ENCODE data around the gene NEURL1B.

NEURL1B gene

DNA sequence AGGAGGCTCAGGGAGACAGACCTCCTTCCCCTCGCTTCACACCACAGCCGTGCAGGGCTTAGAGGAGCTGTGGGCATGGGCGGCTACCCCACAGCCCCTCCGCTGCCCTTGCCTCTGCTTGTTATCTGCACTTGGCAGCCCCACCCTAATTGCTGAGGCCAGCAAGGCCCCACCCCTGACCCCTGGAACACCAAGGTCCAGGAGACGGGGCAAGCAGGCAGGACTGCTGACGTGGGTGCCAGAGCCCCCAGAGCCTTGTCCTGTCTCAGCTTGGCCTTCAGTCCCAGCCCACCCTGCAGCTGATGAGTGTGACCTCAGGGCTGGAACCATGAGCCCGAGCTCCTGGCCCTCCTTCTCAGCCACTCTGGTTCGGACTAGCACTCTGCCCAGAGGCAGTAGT lies 29.1 kb upstream of the NEURL1B start:
- TF ChIP-seq TAF1 (IDR thresholded peaks at IDR 0.05; ENCODE audit: borderline replicate concordance, low read depth, low read length), result no peak
- TF ChIP-seq POLR2A (IDR thresholded peaks at IDR 0.05; ENCODE audit: low read depth, low read length), result no peak
- TF ChIP-seq POLR2AphosphoS5 (IDR thresholded peaks at IDR 0.05; ENCODE audit: low read depth, low read length), result no peak
- no peak for FAIRE-seq
- DNase-seq (ENCODE audit: insufficient read length), result no peak

DNA sequence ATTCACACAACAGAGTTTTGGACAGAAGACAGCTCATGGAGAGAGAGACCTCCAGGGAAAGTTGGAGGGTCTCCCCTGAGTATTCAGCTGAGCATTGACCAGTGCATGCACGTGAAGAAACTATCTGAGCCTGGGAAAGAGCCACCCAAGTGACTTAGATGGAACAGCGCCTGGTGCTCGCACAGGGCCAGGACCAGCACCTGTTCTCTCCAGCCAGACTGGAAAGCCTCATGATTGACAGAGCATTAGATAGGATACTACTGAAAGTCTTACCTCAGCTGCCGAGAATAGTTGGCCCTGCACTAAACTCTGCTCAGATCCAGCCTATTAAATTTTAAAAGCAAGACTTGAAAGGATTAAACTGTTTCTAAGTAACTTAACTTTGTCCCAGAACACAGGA lies 28.3 kb upstream of the NEURL1B start:
- DNase-seq (ENCODE audit: insufficient read length), result no peak
- FAIRE-seq, result no peak

DNA sequence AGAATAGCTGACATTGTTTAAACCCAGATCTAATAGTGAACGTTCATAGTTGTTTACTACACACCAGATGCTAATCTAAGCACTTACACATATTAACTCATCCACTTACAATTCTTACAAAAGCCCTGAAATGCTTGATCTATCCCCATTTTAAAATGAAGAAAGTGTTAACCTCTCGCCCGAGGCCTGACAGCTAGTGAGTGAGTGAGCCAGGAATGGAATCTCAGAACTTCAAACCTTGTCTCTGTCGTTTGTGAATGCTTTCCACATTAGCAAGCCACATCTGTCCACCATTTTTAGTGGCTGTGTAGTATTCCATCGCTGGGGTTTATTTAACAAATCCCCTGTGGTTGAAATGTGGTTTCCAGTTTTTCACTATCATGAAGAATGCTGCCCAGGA lies 24.9 kb upstream of the NEURL1B start:
- no peak for TF ChIP-seq POLR2A (IDR thresholded peaks at IDR 0.05; ENCODE audit: low read depth, low read length)
- TF ChIP-seq TAF1 (IDR thresholded peaks at IDR 0.05; ENCODE audit: borderline replicate concordance, low read depth, low read length), result no peak
- no peak for TF ChIP-seq POLR2AphosphoS5 (IDR thresholded peaks at IDR 0.05; ENCODE audit: low read depth, low read length)
- DNase-seq (ENCODE audit: insufficient read length) (no peak), FAIRE-seq (no peak)

More for the DNA sequence above, 28.3 kb upstream of the NEURL1B start:
- TF ChIP-seq TAF1 (IDR thresholded peaks at IDR 0.05; ENCODE audit: borderline replicate concordance, low read depth, low read length), result no peak
- no peak for TF ChIP-seq POLR2A (IDR thresholded peaks at IDR 0.05; ENCODE audit: low read depth, low read length)
- no peak for TF ChIP-seq POLR2AphosphoS5 (IDR thresholded peaks at IDR 0.05; ENCODE audit: low read depth, low read length)

DNA sequence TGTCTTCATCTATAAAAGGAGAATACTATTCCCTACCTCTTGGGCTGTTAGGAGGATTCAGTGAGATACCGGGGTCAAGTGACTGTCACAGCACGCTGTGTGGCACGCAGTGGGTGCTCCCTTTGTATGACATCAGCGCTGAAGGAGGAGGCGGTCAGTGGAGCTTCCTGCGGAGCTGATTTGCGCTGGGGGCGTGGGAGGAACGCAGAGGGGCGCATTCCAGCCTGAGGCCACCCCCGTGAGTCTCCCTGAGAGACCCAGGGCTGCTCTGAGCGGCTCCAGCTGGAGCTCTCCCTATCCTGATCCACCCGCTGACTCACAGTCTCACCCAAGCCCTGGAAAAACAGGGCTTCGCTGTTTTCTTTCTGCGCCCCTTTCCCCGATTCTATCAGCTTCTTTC lies 24.3 kb upstream of the NEURL1B start:
- TF ChIP-seq POLR2AphosphoS5 (IDR thresholded peaks at IDR 0.05; ENCODE audit: low read depth, low read length) (no peak), TAF1 (IDR thresholded peaks at IDR 0.05; ENCODE audit: borderline replicate concordance, low read depth, low read length) (no peak), POLR2A (IDR thresholded peaks at IDR 0.05; ENCODE audit: low read depth, low read length) (no peak)
- DNase-seq (ENCODE audit: insufficient read length), result no peak
- FAIRE-seq, result no peak

DNA sequence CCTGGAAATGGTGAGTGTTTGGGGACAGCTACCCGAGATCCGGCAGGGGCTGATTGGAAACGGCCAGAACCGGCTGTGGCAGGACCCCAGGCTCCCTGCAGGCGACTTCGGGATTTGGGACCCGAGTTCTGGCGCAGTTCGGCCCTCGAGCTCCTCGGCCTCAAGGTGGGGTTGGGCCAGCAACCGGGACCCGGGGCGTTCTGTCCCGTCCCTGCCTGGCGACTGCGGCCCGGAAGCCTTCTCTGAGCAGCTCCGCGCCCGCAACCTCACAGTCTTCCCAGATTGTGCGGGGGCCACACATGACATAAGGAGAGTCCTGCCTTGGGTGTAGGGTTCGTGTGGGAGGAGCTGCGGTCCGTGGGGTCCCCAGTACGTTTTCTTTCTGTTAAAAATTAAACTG lies 23.2 kb upstream of the NEURL1B start:
- DNase-seq (ENCODE audit: insufficient read length), result no peak
- TF ChIP-seq POLR2AphosphoS5 (IDR thresholded peaks at IDR 0.05; ENCODE audit: low read depth, low read length) (no peak), POLR2A (IDR thresholded peaks at IDR 0.05; ENCODE audit: low read depth, low read length) (no peak), TAF1 (IDR thresholded peaks at IDR 0.05; ENCODE audit: borderline replicate concordance, low read depth, low read length) (no peak)
- FAIRE-seq, result no peak

DNA sequence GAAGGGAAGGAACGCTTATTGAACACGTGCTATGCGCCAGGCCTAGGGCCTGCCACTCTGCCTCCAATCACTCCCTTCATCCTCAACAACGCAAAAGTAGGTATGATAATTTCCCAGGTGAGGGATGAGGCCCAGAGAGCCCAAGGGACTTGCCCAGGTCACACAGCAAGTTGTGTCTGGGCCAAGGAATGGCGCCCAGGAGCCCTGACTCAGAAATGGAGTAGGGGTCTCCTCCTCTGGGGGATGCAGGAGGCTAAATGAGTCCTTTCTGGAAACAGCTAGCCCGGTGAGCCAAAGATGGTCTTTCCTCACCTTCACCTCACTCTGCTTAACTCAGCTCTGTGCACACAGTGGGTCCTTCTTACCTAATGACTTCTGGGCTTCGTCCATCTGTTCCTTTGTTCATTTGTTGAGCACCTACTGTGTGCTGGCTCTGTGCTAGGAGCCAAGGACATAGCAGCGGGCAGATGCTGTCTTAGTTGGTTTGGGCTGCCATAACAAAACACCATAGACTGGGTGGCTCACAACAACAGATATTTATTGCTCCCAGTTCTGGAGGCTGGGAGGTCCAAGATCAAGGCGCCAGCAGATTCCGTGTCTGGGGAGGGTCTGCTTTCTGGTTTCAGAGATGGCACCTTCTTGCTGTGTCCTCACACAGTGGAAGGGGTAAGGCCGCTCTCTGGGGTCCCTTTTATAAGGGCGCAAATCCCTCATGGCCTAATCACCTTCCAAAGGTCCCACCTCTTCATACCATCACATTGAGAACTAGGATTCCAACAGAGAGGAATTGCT lies 22.3 kb upstream of the NEURL1B start:
- no peak for DNase-seq (ENCODE audit: insufficient read length)
- no peak for TF ChIP-seq POLR2A (IDR thresholded peaks at IDR 0.05; ENCODE audit: low read depth, low read length)
- no peak for TF ChIP-seq TAF1 (IDR thresholded peaks at IDR 0.05; ENCODE audit: borderline replicate concordance, low read depth, low read length)
- TF ChIP-seq POLR2AphosphoS5 (IDR thresholded peaks at IDR 0.05; ENCODE audit: low read depth, low read length), result no peak
- no peak for FAIRE-seq

DNA sequence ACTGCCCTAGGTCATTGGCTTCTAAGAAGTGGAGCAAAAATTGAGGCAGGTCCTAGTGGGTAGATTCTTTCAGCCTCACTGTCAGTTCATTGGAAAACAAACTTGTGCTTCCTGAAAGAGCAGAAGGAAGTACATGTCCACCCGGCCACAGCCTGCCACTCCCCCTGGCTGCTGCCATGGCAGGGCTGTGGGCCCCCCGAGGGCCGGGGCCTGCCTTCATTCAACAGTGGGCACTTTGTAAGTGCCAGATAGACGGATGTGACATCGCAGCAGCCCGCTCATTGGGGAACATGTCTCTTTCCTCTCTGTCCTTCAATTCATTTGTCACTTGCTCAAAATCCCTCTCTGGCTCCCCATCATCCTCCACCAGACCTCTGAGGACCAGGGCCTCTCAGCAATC lies 20.6 kb upstream of the NEURL1B start:
- FAIRE-seq (no peak), DNase-seq (ENCODE audit: insufficient read length) (no peak)
- no peak for TF ChIP-seq POLR2AphosphoS5 (IDR thresholded peaks at IDR 0.05; ENCODE audit: low read depth, low read length)
- TF ChIP-seq TAF1 (IDR thresholded peaks at IDR 0.05; ENCODE audit: borderline replicate concordance, low read depth, low read length), result no peak
- TF ChIP-seq POLR2A (IDR thresholded peaks at IDR 0.05; ENCODE audit: low read depth, low read length), result no peak

DNA sequence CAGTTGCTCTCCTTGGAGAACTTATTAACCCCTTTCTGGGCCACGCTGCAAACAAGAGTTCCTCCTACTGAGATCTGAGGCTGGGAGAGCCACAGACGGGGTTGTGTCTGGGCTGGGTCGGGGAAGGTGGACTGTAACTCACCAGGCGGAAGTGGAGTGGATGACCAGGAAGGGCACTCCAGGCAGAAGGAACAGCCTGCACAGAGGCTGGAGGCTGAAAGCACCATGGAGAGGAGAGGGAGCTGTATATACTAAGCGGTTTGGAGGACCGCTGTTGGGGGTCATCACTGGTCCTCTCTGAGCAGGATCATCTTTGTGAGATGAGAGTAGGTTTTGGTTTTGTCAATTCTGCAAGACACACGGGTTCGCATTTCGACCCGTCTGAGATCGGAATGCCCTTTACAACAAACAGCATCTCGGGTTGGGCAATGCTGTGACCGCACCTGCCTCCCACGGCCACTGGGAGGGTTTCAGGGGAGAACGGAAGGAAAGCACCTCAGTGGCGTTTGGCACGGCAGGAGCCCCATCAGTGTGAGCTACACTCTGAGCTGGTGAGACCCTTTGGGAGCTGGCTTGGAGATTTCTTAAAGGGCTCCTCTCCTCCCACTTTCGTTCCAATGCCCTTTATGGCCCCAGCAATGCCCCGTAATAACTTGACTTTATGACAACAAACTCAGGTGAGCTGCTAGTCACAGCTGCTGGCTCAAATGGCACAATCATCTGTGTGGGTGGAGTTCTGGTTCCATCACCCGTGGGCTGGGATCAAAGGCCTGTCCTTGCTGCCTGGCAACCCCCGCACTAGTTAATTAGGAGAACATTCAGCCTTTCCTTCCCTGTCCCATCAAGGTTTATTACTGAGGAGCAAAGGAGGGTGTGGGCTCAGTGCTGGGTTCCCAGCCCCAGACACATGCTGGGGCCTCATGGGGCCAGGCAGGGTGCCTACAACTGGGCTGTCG lies 18.7 kb upstream of the NEURL1B start:
- FAIRE-seq, result no peak
- DNase-seq (ENCODE audit: insufficient read length), result no peak
- TF ChIP-seq POLR2A (IDR thresholded peaks at IDR 0.05; ENCODE audit: low read depth, low read length) (no peak), TAF1 (IDR thresholded peaks at IDR 0.05; ENCODE audit: borderline replicate concordance, low read depth, low read length) (no peak), POLR2AphosphoS5 (IDR thresholded peaks at IDR 0.05; ENCODE audit: low read depth, low read length) (no peak)

DNA sequence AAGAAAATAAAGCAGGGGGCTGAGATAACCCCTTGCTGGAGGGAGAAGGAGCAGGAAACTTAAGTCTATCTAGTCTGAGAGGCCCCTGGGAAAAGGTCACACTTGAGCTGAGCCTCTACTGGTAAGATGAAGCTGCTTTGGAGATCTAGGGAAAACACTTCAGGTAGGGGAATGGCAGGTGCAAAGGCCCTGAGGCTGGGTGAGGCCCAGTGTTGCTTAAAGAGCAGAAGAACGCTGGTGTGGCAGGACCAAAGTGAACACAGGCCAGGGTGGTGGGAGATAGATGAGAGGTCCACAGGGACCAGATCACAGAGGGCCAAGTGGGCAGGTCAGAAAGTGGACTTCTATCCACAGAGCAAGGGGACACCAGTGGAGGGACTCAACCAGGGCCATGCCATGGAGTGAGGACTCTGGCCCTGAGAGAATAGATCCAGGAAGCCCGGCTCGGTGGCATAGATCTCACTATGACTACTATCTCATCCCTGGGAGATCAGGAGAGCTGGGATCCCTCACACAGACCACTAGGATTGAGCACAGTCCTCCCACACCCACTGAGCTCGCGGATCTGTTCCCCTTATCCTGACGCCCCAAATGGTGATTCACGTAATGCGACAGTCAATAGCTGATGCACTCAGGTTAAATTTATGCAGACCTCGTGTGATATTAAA lies 17.6 kb upstream of the NEURL1B start:
- TF ChIP-seq POLR2A (IDR thresholded peaks at IDR 0.05; ENCODE audit: low read depth, low read length), result no peak
- no peak for TF ChIP-seq TAF1 (IDR thresholded peaks at IDR 0.05; ENCODE audit: borderline replicate concordance, low read depth, low read length)
- TF ChIP-seq POLR2AphosphoS5 (IDR thresholded peaks at IDR 0.05; ENCODE audit: low read depth, low read length), result no peak
- no peak for FAIRE-seq
- DNase-seq (ENCODE audit: insufficient read length), result no peak

DNA sequence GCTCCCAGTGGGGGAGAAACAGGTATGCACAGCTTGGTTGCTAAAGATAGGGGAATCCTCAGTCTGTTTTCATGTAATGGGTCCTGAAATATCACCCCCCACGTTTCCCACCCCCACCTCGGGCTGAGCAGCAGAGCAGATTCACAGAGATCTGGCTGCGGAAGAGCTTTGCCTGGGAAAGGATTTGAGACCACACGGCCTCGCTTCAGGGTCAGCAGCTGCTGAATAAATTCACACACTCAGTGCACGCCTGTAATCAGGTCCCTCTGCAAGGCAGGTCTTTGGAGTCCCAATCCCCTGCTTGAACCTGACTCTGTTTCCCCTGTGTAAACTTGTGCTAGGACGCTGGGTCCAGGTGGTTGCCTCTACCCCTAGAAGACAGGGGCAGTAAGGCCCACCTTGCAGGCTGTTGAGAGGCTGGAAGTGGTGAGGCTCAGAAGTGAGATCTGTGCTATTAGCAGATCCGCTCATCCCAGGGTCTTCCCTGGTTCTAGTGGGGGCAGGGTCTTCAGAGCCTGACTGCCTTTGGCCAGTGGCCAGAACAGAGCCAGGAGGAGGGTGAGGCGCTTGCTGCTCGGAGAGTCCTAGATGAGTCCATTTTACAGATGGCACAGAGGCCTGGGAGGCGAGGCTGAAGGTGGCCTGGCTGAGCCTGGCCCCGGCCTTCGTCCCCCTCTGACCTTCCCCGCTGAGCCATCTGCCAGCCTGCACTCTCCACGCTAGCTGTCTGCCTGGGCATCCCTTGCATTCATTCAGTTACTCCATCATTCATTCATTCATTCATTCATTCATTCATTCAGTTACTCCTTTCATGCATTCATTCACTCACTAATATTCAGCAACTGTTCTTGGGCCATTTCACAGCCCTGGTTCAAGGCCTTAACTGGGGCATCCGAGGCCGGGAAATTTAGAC lies 16.7 kb upstream of the NEURL1B start:
- DNase-seq (ENCODE audit: insufficient read length), result no peak
- TF ChIP-seq TAF1 (IDR thresholded peaks at IDR 0.05; ENCODE audit: borderline replicate concordance, low read depth, low read length) (no peak), POLR2A (IDR thresholded peaks at IDR 0.05; ENCODE audit: low read depth, low read length) (no peak), POLR2AphosphoS5 (IDR thresholded peaks at IDR 0.05; ENCODE audit: low read depth, low read length) (no peak)
- FAIRE-seq, result no peak

All from GM12892 (cell line).